KG1 (cell line): ENCODE results near the gene SMPX.

ENCODE experiments used
- DNase-seq: peaks from one replicate; lab custom pipeline; 2025; lab: John Stamatoyannopoulos, UW

SMPX gene

GRCh38 chrX:21744060-21744459 lies 13.9 kb downstream of the SMPX start:
- no peak for DNase-seq

GRCh38 chrX:21741869-21742701 lies 15.8 kb downstream of the SMPX start:
- DNase-seq, result no peak

GRCh38 chrX:21741364-21741763 lies 16.6 kb downstream of the SMPX start:
- no peak for DNase-seq

GRCh38 chrX:21740329-21741274 lies 17.3 kb downstream of the SMPX start:
- DNase-seq, result no peak

GRCh38 chrX:21738950-21739287 lies 19.0 kb downstream of the SMPX start:
- no peak for DNase-seq

- no peak for DNase-seq
Measured at GRCh38 chrX:21738210-21738949, 19.5 kb downstream of the SMPX start.

- no peak for DNase-seq
Measured at GRCh38 chrX:21735768-21736127, 22.2 kb downstream of the SMPX start.

- DNase-seq, result no peak
Measured at GRCh38 chrX:21735038-21735767, 22.7 kb downstream of the SMPX start.

GRCh38 chrX:21734175-21734574 lies 23.7 kb downstream of the SMPX start:
- DNase-seq, result no peak

GRCh38 chrX:21733705-21734104 lies 24.2 kb downstream of the SMPX start:
- DNase-seq, result no peak

- DNase-seq, result no peak
Measured at GRCh38 chrX:21730026-21730425, 27.9 kb downstream of the SMPX start.

GRCh38 chrX:21728276-21728968 lies 29.5 kb downstream of the SMPX start:
- no peak for DNase-seq

- DNase-seq, result no peak
Measured at GRCh38 chrX:21725916-21726315, 32.0 kb downstream of the SMPX start.

- DNase-seq, result no peak
Measured at GRCh38 chrX:21725496-21725895, 32.4 kb downstream of the SMPX start.

- DNase-seq, result no peak
Measured at GRCh38 chrX:21723814-21724213, 34.1 kb downstream of the SMPX start.

GRCh38 chrX:21723084-21723483 lies 34.8 kb downstream of the SMPX start:
- no peak for DNase-seq

- no peak for DNase-seq
Measured at GRCh38 chrX:21721195-21721594, 36.7 kb downstream of the SMPX start.

- DNase-seq, result no peak
Measured at GRCh38 chrX:21718575-21718974, 39.3 kb downstream of the SMPX start.

GRCh38 chrX:21717802-21718201 lies 40.1 kb downstream of the SMPX start:
- no peak for DNase-seq

- DNase-seq, result no peak
Measured at GRCh38 chrX:21715825-21716224, 42.1 kb downstream of the SMPX start.

- DNase-seq, result no peak
Measured at GRCh38 chrX:21715337-21715736, 42.6 kb downstream of the SMPX start.
